ENCODE results near the gene AIRE. TPM values are rescaled to one million over a fixed set of nuclear protein-coding genes. Genes with fewer than 3 reads are reported as not detected.

AIRE gene
- total and polyA plus RNA-seq, 8 donors, result 0.18 to 0.87 TPM; not detected in 6

GRCh38 chr21:44321846-44322450 lies 36.3 kb downstream of the AIRE start:
- Histone ChIP-seq H3K27me3 (no peaks in the 10 kb centered on the region), H3K4me1 (no peaks in the 10 kb centered on the region), H3K36me3 (peaks cover 55 to 100% (median 100%) of the 10 kb centered on the region in 4 donors), H3K9me3 (no peaks in the 10 kb centered on the region), H3K27ac (no peak overlapping the region), H3K4me3 (no peak overlapping the region)
- intact Hi-C loops (cut with DNase I; ENCODE audit: low total_unique reads), result no loop called here
- no peak for DNase-seq
- TF ChIP-seq EP300 (IDR thresholded peaks at IDR 0.05), result no peak
- no peak for TF ChIP-seq POLR2AphosphoS5 (IDR thresholded peaks at IDR 0.05)
- no peak for TF ChIP-seq POLR2A (IDR thresholded peaks at IDR 0.05)
- TF ChIP-seq, protein P1, sequence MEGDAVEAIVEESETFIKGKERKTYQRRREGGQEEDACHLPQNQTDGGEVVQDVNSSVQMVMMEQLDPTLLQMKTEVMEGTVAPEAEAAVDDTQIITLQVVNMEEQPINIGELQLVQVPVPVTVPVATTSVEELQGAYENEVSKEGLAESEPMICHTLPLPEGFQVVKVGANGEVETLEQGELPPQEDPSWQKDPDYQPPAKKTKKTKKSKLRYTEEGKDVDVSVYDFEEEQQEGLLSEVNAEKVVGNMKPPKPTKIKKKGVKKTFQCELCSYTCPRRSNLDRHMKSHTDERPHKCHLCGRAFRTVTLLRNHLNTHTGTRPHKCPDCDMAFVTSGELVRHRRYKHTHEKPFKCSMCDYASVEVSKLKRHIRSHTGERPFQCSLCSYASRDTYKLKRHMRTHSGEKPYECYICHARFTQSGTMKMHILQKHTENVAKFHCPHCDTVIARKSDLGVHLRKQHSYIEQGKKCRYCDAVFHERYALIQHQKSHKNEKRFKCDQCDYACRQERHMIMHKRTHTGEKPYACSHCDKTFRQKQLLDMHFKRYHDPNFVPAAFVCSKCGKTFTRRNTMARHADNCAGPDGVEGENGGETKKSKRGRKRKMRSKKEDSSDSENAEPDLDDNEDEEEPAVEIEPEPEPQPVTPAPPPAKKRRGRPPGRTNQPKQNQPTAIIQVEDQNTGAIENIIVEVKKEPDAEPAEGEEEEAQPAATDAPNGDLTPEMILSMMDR (IDR thresholded peaks at IDR 0.05), result no peak
- WGBS, 5 donors, result 93 to 95% (median 93%) methylated on average over 9 to 23 of the region's 23 CpGs

DNA sequence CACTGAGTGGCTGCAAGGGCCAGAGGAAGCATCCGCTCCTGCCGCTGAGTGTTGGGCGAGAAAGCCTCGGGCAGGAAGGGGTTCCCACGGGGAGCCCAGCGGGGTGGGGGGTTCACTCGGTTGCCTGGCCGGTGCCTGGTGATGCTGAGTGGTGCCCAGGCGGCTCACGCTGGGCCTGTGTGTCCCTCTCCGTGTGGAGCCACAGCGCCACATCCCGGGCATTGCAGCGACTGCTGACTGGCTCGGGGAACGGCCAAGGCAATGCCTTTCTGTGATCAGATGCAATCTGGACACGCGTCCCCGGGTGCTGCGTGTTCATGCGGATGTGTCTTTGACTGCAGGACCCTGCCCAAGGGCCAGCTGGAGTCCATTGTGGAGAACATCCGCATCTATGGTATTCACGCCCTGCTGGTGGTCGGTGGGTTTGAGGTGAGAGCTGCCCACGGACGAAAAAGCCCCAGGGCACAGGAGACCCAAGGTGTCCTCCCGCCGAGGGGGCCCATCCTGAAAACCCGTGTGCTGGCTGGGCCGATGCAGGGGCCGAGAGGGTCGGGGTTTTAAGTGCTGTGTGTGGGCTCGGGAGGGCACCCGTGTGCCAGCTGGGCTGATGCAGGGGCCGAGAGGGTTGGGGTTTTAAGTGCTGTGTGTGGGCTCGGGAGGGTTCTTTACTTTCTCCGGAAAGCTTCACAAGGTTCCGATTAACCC lies 37.1 kb downstream of the AIRE start:
- no peak for DNase-seq
- Histone ChIP-seq H3K9me3 (no peaks in the 10 kb centered on the region), H3K27me3 (no peaks in the 10 kb centered on the region), H3K36me3 (peaks cover 51 to 100% (median 100%) of the 10 kb centered on the region in 4 donors), H3K4me1 (no peaks in the 10 kb centered on the region), H3K27ac (no peak overlapping the region), H3K4me3 (no peak overlapping the region)
- intact Hi-C loops (cut with DNase I; ENCODE audit: low total_unique reads), result no loop called here
- WGBS, 5 donors, result 91 to 94% (median 93%) methylated on average over 32 to 38 of the region's 38 CpGs
- TF ChIP-seq EP300 (IDR thresholded peaks at IDR 0.05), result no peak
- TF ChIP-seq POLR2A (IDR thresholded peaks at IDR 0.05), result no peak
- TF ChIP-seq POLR2AphosphoS5 (IDR thresholded peaks at IDR 0.05), result no peak
- TF ChIP-seq, protein P1 (IDR thresholded peaks at IDR 0.05), result no peak

GRCh38 chr21:44323591-44323990 lies 37.9 kb downstream of the AIRE start:
- WGBS, 5 donors, result 88 to 100% (median 90%) methylated on average over 1 to 20 of the region's 20 CpGs
- H3K36me3 ChIP-seq, result peaks cover 43 to 100% (median 95%) of the 10 kb centered on the region in 4 donors

GRCh38 chr21:44324106-44324853 lies 38.6 kb downstream of the AIRE start:
- H3K36me3 ChIP-seq, result peaks cover 40 to 96% (median 88%) of the 10 kb centered on the region in 4 donors

More at GRCh38 chr21:44323591-44323990, 37.9 kb downstream of the AIRE start:
- Histone ChIP-seq H3K9me3 (no peaks in the 10 kb centered on the region), H3K4me1 (no peaks in the 10 kb centered on the region), H3K4me3 (no peak overlapping the region), H3K27ac (no peak overlapping the region), H3K27me3 (no peaks in the 10 kb centered on the region)
- intact Hi-C loops (cut with DNase I; ENCODE audit: low total_unique reads), result no loop called here
- DNase-seq, result no peak
- TF ChIP-seq EP300 (IDR thresholded peaks at IDR 0.05) (no peak), POLR2A (IDR thresholded peaks at IDR 0.05) (no peak), POLR2AphosphoS5 (IDR thresholded peaks at IDR 0.05) (no peak)
- TF ChIP-seq, protein P1 (IDR thresholded peaks at IDR 0.05), result no peak

More at GRCh38 chr21:44324106-44324853, 38.6 kb downstream of the AIRE start:
- H3K27me3 ChIP-seq, result no peaks in the 10 kb centered on the region
- intact Hi-C loops (cut with DNase I; ENCODE audit: low total_unique reads), result no loop called here
- H3K27ac ChIP-seq, result no peak overlapping the region
- 85 to 100% (median 95%) methylated on average over 7 to 37 of the region's 37 CpGs for WGBS, 5 donors
- H3K4me3 ChIP-seq, result no peak overlapping the region
- no peaks in the 10 kb centered on the region for H3K9me3 ChIP-seq
- DNase-seq, result no peak
- no peaks in the 10 kb centered on the region for H3K4me1 ChIP-seq
- TF ChIP-seq, protein P1 (IDR thresholded peaks at IDR 0.05), result no peak
- no peak for TF ChIP-seq EP300 (IDR thresholded peaks at IDR 0.05)
